Skeletal muscle cell (primary cell): ENCODE results near the gene CBFA2T2.
"Not testable (repeated sequence)": the region's sequence is repeated elsewhere in the genome, so short reads cannot be mapped to it uniquely, and the experiment has no call there.

Experiments
- DNase-seq: peaks from one replicate; pipeline ENCODE4 v3.0.0-alpha.2; 2010; ENCODE audit warnings: low read depth
- H3K4me3 ChIP-seq: 2 replicates; pipeline ENCODE4 v1.5.1; 2011; ENCODE audit warnings: low read depth, mild to moderate bottlenecking, control low read depth, low read length, moderate library complexity

The CBFA2T2 gene

GRCh38 chr20:33466303-33466646 is 23.6 kb upstream of the CBFA2T2 start:
- no peak for DNase-seq
- H3K4me3 ChIP-seq, result no peak overlapping the region

DNA sequence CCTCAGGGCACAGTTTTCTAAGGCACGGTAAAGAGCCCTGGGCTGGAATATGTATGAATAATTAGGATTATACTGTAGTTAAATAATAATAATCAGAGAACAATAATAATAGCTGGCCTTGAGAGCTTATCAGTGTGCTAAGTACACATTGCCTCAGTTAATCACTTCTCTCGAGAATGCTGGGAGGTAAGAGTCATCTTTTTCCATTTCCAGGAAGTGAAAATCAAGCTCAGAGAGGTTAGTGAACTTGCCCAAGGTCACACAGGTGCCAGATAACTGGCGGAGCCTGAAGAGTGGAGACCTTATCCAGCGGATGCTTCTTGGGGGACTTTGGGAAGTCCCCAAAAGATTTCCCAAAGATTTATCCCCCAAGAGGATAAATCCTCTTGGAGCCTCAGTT is 19.4 kb upstream of the CBFA2T2 start:
- no peak overlapping the region for H3K4me3 ChIP-seq
- no peak for DNase-seq

DNA sequence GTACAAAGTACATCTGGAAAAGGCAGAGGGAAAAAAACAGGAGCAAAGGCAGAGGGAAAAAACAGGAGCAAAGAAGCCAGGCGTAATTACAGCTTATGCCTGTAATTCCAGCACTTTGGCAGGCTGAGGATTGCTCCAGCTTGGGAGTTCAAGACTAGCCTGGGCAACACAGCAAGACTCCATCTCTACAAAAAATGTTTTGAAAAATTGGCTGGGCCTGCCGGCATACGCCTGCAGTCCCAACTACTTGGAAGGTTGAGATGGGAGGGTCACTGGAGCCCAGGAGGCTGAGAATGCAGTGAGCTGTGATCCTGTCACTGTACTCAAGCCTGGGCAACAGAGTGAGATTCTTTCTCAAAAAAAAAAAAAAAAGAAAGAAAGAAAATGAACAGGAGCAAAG is 19.0 kb upstream of the CBFA2T2 start:
- H3K4me3 ChIP-seq, result no peak overlapping the region
- DNase-seq, result no peak

GRCh38 chr20:33472868-33473435 is 16.9 kb upstream of the CBFA2T2 start:
- DNase-seq, result no peak
- no peak overlapping the region for H3K4me3 ChIP-seq

DNA sequence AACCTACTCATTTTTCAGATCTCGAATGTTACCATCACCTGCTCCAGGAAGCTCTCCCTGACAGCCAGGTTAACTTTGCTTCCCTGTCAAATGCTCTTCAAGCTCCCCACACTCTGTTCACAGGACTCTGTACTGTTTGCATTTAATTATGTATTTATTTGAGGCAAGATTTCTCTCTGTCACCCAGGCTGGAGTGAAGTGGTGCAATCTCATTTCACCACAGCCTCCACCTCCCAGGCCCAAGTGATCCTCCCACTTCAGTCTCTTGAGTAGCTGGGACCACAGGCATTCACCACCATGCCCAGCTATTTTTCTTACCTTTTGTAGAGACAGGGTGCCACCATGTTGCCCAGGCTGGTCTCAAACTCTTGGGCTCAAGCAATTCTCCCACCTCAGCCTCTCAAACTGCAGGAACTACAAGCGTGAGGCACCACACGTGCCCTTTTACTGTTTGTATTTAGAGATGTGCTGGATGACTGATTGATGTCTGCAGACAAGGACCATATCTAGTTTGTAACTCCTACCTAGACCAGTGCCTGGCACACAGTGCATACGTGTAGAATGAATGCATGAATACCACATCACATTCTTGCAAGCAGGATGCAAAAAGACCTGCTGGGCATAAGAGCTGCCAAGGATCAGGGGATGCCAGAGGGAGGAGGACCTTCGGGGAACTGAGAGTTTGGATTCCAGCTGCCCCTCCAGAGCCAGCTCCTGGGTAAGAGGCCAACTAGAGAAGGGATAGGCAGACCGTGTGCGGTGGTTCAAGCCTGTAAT is 15.6 kb upstream of the CBFA2T2 start:
- H3K4me3 ChIP-seq, result no peak overlapping the region
- DNase-seq, result no peak

GRCh38 chr20:33474963-33475362 is 14.9 kb upstream of the CBFA2T2 start:
- no peak for DNase-seq
- no peak overlapping the region for H3K4me3 ChIP-seq

DNA sequence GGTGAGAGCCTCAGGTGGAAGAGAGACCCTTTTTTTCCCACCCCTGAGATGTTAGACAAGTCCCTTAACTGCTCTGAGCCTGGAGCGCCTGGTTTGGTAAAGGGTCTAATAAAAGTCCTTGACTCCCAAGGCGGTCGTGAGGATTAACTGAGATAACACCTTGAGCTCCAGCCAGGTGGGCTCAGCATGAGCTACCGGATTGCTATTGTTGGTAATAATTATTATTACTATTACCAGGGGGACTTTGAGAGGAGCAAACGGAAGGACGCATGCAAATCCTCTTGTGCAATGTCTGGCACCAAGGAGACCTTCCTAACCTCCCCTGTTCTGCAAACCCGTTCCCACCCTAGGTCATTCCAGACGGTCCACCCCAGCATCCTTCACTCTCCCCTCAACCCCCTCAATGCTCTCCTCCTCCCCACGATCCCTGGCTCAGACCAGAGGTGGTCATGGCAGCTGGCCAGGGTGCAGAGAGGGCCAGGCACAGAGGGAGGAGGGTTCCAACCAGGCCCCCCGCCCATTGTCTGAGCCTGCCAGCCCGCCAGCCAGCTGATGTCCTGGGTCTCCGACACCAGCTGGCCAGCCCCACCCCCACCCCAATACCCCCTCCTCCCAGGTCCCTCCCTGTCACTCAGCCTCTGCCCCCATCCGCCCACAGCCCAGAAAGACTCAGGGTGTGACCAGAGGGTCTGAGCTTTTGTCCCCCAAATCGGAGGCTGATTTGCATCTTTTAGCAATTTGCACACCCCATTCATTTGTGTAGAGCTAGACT is 14.3 kb upstream of the CBFA2T2 start:
- no peak for DNase-seq

DNA sequence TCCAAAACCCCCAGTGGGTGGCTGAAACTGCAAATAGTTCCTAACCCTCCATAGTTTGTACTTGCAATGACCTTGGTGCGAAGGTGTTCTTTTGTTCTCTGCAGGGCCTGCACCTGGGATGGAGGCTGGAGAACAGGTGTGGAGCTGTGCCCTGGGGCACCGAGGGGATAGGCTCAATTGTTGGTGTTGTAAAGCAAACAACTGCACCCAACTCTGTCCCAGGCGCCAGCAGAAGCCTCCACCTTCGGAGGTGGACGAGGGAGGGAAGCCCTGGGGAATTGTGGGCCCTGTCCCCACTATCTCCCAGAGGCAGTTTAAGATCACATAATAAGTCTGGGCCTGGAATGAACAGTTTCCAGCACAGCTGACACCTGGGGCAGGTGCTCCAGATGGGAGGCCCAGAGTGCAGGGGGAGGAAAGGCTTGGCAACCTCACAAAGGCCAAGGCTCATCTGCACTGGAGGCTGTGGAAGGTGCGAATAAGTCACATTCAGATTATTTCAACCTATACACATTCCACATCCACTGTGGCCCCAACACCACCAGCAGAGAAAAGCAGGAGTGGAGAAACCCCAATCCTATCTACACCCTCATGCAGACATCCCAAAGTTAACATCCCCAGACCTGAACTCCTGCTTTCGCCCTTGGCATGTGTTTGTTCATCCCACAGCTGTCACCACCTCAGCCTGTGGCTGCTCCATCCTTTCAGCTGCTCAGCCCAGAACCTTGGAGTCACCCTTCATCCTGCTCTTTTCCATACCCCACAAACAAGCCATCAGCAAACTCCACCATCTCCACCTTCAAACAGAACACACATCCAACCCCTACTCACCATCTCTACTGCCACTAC is 12.3 kb upstream of the CBFA2T2 start:
- no peak for DNase-seq
- no peak overlapping the region for H3K4me3 ChIP-seq

More for the DNA sequence above, 14.3 kb upstream of the CBFA2T2 start:
- no peak overlapping the region for H3K4me3 ChIP-seq

GRCh38 chr20:33480048-33480447 is 9.8 kb upstream of the CBFA2T2 start:
- H3K4me3 ChIP-seq, result no peak overlapping the region
- no peak for DNase-seq

GRCh38 chr20:33481431-33481941 is 8.4 kb upstream of the CBFA2T2 start:
- no peak for DNase-seq
- H3K4me3 ChIP-seq, result no peak overlapping the region

DNA sequence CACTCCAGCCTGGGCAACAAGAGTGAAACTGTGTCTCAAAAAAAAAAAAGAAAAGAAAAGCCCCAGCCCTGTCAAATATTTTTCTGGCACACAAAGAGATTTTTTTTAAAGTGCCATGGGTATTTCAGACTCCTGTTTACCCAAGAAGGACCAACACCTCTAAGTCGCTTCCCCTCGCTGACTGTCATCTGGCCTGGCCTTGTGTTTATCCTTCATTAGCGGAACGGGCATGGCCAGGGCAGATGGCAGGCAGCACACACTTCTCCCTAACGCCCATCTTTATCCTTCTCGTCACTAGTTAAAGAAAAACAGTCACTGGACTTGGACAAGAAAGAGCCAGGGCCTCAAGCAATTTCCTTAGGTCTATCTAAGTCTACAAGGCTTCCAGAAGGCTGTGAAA is 7.3 kb upstream of the CBFA2T2 start:
- no peak overlapping the region for H3K4me3 ChIP-seq
- DNase-seq, result no peak

DNA sequence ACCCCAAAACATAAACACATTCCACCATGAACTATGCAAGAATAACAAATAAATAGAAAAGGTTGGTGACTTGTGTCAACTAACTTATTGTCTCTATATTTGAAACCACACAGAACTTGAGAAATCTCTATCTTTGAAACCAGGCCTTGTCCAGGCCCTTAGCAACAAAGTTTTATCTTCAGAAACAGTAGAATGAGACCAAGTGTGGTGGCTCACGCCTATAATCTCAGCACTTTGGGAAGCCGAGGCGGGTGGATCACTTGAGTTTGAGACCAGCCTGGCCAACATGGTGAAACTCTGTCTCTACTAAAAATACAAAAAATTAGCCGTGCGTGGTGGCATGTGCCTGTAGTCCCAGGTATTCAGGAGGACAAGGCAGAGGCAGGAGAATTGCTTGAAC is 6.7 kb upstream of the CBFA2T2 start:
- H3K4me3 ChIP-seq, DNase-seq: not testable (repeated sequence)

- H3K4me3 ChIP-seq, result no peak overlapping the region
- DNase-seq, result no peak
These were observed 1.7 kb upstream of the CBFA2T2 start for GRCh38 chr20:33488201-33488600.

DNA sequence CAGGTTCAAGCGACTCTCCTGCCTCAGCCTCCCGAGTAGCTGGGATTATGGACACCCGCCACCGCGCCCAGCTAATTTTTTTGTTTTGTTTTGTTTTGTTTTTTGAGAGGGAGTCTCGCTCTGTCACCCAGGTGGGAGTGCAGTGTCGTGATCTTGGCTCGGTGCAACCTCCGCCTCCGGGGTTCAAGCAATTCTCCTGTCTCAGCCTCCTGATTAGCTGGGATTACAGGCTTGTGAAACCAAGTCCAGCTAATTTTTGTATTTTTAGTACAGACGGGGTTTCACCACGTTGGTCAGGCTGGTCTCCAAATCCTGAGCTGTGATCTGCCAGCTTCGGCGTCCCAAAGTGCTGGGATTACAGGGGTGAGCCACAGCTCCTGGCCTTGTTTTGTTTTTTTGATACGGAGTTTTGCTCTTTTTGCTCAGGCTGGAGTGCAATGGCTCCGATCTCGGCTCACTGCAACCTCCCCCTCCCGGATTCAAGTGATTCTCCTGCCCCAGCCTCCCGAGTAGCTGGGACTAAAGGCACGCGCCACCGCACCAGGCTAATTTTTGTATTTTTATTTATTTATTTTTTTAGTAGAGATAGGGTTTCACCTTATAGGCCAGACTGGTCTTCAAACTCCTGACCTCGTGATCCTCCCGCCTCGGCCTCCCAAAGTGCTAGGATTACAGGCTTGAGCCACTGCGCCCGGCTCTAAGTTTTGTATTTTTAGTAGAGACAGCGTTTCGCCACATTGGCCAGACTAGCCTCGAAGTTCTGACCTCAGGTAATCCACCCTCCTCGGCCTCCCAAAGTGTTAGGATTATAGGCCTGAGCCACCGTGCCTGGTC is 1.0 kb upstream of the CBFA2T2 start:
- DNase-seq, result not testable (repeated sequence)
- H3K4me3 ChIP-seq, result peak overlapping the region; percentile 52

DNA sequence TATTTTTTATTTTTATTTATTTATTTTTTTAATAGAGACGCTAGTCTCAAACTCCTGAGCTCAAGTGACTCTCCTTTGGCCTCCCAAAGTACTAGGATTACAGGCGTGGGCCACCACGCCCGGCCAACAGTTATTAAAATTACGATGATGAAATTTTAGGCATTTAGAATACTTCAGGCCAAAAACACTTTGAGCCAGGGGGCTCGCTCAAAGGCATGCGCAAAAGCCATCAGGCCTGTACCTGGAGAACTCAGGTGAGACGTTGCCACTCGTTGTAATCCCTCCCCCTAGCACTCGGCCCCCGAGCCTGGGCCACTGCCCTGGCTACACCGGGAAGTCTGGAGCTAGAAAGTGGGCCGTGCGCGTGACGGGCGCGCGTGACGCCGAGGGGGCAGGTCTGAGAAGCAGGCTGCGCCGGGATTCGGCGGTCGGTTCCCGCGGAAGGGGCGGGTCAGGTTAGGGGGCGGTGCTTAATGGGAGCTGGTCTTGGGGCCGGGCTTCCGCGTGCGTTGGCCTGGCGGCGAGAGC is 337 bp upstream of the CBFA2T2 start:
- DNase-seq, result peak; percentile 85
- peak overlapping the region; percentile 52 for H3K4me3 ChIP-seq

GRCh38 chr20:33490934-33491656 is 1.2 kb downstream of the CBFA2T2 start:
- no peak for DNase-seq
- H3K4me3 ChIP-seq, result peak overlapping the region; percentile 63

GRCh38 chr20:33493076-33493766 is 3.3 kb downstream of the CBFA2T2 start:
- H3K4me3 ChIP-seq, result no peak overlapping the region
- DNase-seq, result no peak
